OCI-LY1 (cell line): Measurements from ENCODE around the gene PHF19.

Source experiments
- H2AFZ ChIP-seq: fragments of 200-600 bp; sonication (generic), shearing (Covaris generic); 2 replicates; pipeline ENCODE4 v1.6.0; 2014; ENCODE audit warnings: antibody characterized with exemption, mild to moderate bottlenecking, low read length
- H3F3A ChIP-seq: fragments of 200-600 bp; sonication (generic), shearing (Covaris generic); 2 replicates; pipeline ENCODE4 v1.6.0; 2014; ENCODE audit warnings: mild to moderate bottlenecking, antibody characterized with exemption, low read length, moderate library complexity; ENCODE audit not compliant: insufficient read depth
- H3K27ac ChIP-seq: fragments of 200-600 bp; sonication (generic); 2 replicates; pipeline ENCODE4 v1.5.1; 2014; ENCODE audit warnings: low read length, mixed run types, mild to moderate bottlenecking, low read depth; ENCODE audit not compliant: poor library complexity, severe bottlenecking
- H3K27me3 ChIP-seq: fragments of 200-600 bp; sonication (generic); 2 replicates; pipeline ENCODE4 v1.6.0; 2014; ENCODE audit warnings: antibody characterized with exemption, mild to moderate bottlenecking, low read length, moderate library complexity; ENCODE audit not compliant: insufficient read depth
- H3K36me3 ChIP-seq: fragments of 200-600 bp; sonication (generic); 2 replicates; pipeline ENCODE4 v1.6.1; 2014; ENCODE audit warnings: mild to moderate bottlenecking, antibody characterized with exemption, low read length, moderate library complexity, mixed read lengths; ENCODE audit not compliant: insufficient read depth
- H3K4me1 ChIP-seq: fragments of 200-600 bp; sonication (generic); 2 replicates; pipeline ENCODE4 v1.5.1; 2014; ENCODE audit warnings: mild to moderate bottlenecking, low read length, moderate library complexity; ENCODE audit not compliant: insufficient read depth, severe bottlenecking
- H3K4me2 ChIP-seq: fragments of 200-600 bp; sonication (generic), shearing (Covaris generic); 2 replicates; pipeline ENCODE4 v1.6.1; 2014; ENCODE audit warnings: low read length
- H3K4me3 ChIP-seq: fragments of 200-600 bp; sonication (generic); 2 replicates; pipeline ENCODE4 v1.5.1; 2014; ENCODE audit warnings: low read length, low read depth, mild to moderate bottlenecking, mixed read lengths; ENCODE audit not compliant: poor library complexity, severe bottlenecking
- H3K79me2 ChIP-seq: fragments of 200-600 bp; shearing (Covaris generic); 2 replicates; pipeline ENCODE4 v1.6.1; 2016; ENCODE audit warnings: mixed run types, low read length, mixed read lengths; ENCODE audit not compliant: insufficient read depth
- H3K9ac ChIP-seq: fragments of 200-600 bp; sonication (generic), shearing (Covaris generic); 2 replicates; pipeline ENCODE4 v1.6.1; 2014; ENCODE audit warnings: mild to moderate bottlenecking, low read length, mixed read lengths
- H3K9me2 ChIP-seq: fragments of 200-600 bp; sonication (generic), shearing (Covaris generic); 2 replicates; pipeline ENCODE4 v1.6.1; 2014; ENCODE audit warnings: low read depth, mild to moderate bottlenecking, low read length, mixed read lengths
- H3K9me3 ChIP-seq: fragments of 200-600 bp; shearing (Covaris generic); 2 replicates; pipeline ENCODE4 v1.6.1; 2014; ENCODE audit warnings: low read length, mixed read lengths
- H4K20me1 ChIP-seq: fragments of 200-600 bp; sonication (generic), shearing (Covaris generic); 2 replicates; pipeline ENCODE4 v1.6.0; 2016; ENCODE audit warnings: mild to moderate bottlenecking, low read length; ENCODE audit not compliant: insufficient read depth
- EZH2 ChIP-seq: fragments of 200-600 bp; sonication (generic), shearing (Covaris generic); IDR thresholded peaks from 2 replicates; pipeline ENCODE4 v1.8.0; 2017; ENCODE audit warnings: borderline replicate concordance, mixed run types, mild to moderate bottlenecking, antibody characterized with exemption, low read length, moderate library complexity, mixed read lengths
- TF ChIP-seq, protein P1 (sequence below): fragments of 200-600 bp; sonication (generic), shearing (Covaris generic); IDR thresholded peaks from 2 replicates; pipeline ENCODE4 v1.5.1; 2017; ENCODE audit warnings: mild to moderate bottlenecking, antibody characterized with exemption, low read length, moderate library complexity, mixed read lengths

PHF19 gene

DNA sequence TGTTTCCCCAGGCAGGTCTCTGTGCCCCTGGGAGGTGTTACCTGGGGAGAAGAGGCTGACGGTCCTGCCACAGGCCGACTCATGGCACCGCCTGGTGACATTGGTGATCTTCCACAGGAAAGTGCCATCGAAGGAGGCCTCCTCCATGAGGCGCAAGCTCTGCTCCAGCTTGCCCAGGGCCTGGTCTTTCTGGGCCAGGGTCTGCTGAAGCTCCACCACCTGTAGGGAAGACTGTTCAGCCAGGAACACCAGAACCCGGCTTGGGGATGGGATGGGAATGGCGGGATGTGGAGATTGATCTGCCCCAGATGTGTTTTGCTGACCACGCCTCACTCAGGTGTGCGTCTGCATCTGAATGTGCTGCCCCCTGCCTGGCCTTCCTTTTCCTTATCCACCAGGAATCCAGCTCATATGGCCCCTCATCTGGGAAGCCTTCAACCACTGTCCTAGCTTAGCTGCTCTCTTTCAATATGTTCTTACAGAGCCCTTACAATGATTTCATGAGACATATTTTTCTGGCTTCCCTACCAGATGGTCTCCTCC, 34.4 kb upstream of the PHF19 start:
- Histone ChIP-seq H3K4me2 (no peak overlapping the region), H3K4me1 (peaks cover 7% of the 10 kb centered on the region), H3K36me3 (no peaks in the 10 kb centered on the region), H3K9me2 (no peaks in the 10 kb centered on the region), H3F3A (no peaks in the 10 kb centered on the region), H3K9me3 (no peaks in the 10 kb centered on the region), H4K20me1 (no peaks in the 10 kb centered on the region), H3K9ac (no peak overlapping the region), H3K79me2 (no peaks in the 10 kb centered on the region), H3K27me3 (no peaks in the 10 kb centered on the region), H2AFZ (no peak overlapping the region), H3K27ac (no peak overlapping the region), H3K4me3 (no peak overlapping the region)
- TF ChIP-seq EZH2, result no peak
- TF ChIP-seq, protein P1, sequence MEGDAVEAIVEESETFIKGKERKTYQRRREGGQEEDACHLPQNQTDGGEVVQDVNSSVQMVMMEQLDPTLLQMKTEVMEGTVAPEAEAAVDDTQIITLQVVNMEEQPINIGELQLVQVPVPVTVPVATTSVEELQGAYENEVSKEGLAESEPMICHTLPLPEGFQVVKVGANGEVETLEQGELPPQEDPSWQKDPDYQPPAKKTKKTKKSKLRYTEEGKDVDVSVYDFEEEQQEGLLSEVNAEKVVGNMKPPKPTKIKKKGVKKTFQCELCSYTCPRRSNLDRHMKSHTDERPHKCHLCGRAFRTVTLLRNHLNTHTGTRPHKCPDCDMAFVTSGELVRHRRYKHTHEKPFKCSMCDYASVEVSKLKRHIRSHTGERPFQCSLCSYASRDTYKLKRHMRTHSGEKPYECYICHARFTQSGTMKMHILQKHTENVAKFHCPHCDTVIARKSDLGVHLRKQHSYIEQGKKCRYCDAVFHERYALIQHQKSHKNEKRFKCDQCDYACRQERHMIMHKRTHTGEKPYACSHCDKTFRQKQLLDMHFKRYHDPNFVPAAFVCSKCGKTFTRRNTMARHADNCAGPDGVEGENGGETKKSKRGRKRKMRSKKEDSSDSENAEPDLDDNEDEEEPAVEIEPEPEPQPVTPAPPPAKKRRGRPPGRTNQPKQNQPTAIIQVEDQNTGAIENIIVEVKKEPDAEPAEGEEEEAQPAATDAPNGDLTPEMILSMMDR, result no peak

DNA sequence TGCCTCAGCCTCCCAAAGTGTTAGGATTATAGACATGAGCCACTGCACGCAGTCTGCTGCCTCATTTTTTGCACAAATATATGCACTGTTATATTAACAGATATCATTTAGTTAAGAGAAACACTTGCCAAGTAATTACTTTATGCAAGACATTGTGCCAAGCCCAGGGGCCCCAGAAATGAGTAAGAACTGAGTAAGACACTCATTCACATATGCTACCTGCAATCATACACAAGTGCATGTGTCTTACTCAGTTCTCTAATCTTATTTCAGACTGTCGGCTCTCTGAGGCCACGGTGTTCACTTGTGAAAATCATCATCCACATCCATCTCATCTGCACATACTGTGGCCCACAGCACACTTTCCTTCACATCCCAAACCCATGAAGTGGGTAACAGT, 33.7 kb upstream of the PHF19 start:
- Histone ChIP-seq H3K36me3 (no peaks in the 10 kb centered on the region), H3K27me3 (no peaks in the 10 kb centered on the region), H3K9ac (no peak overlapping the region), H3K9me2 (no peaks in the 10 kb centered on the region), H3K9me3 (no peaks in the 10 kb centered on the region), H3K27ac (no peak overlapping the region), H4K20me1 (no peaks in the 10 kb centered on the region), H3K4me1 (peaks cover 8% of the 10 kb centered on the region), H2AFZ (no peak overlapping the region), H3K4me3 (no peak overlapping the region), H3K79me2 (no peaks in the 10 kb centered on the region), H3K4me2 (no peak overlapping the region), H3F3A (no peaks in the 10 kb centered on the region)
- TF ChIP-seq EZH2, result no peak
- TF ChIP-seq, protein P1, result no peak

DNA sequence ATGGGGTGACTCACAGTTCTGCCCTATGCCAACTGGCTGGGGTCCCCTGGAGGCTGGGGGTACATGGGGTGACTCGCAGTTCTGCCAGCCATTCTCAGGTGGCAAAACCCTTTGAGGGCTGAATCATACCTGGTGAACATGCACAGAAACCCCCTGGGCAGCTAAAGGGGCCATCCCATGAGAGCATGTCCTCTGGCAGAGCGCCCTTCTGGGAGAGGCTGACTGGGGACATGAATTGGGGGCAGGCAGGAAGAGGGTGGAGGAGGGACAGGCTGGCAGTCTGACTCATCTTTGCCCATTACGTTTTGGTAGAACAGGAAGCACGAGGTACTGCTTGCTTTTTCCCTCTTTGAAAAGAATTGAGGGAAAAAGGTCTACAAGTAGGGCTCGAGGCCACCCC, 32.9 kb upstream of the PHF19 start:
- peaks cover 16% of the 10 kb centered on the region for H3K4me1 ChIP-seq
- H3K4me2 ChIP-seq, result no peak overlapping the region
- H3K79me2 ChIP-seq, result no peaks in the 10 kb centered on the region
- H4K20me1 ChIP-seq, result no peaks in the 10 kb centered on the region
- no peaks in the 10 kb centered on the region for H3K36me3 ChIP-seq
- H2AFZ ChIP-seq, result no peak overlapping the region
- no peaks in the 10 kb centered on the region for H3K9me3 ChIP-seq
- TF ChIP-seq, protein P1, result no peak
- no peak for TF ChIP-seq EZH2
- no peaks in the 10 kb centered on the region for H3F3A ChIP-seq
- no peak overlapping the region for H3K27ac ChIP-seq
- H3K9ac ChIP-seq, result no peak overlapping the region
- no peaks in the 10 kb centered on the region for H3K9me2 ChIP-seq
- H3K4me3 ChIP-seq, result no peak overlapping the region
- H3K27me3 ChIP-seq, result no peaks in the 10 kb centered on the region
